ENCODE measurements around the gene RNF11. TPM values are rescaled to one million over a fixed set of nuclear protein-coding genes. Genes with fewer than 3 reads are reported as not detected.

RNF11 gene
- total and polyA plus RNA-seq, 2 of the 8 experiments (the other 6 are each of a cell fraction or from before 2014, with no cell fraction given): 49.6 to 54.2 TPM

GRCh38 chr1:51280321-51280978 is 44.4 kb downstream of the RNF11 start:
- H4K20me1 ChIP-seq (replicated peaks in 1 of 2; ENCODE audit: control insufficient read depth in 1 of 2, insufficient read depth in 2 of 2, low read length in 2 of 2): no peaks in the 10 kb centered on the region
- TF ChIP-seq RBBP5 (IDR thresholded peaks at IDR 0.05; ENCODE audit: borderline replicate concordance, low read depth, low read length) (no peak), NRF1 (IDR thresholded peaks at IDR 0.05; ENCODE audit: low read depth, low read length) (no peak), PHF8 (conservative IDR thresholded peaks at IDR 0.05; ENCODE audit: low read depth, low read length) (no peak)
- 89% methylated on average over 4 of the region's 4 CpGs; no CpG with 5 or more reads in 1 of the 2 experiments for WGBS, 2 experiments (ENCODE audit: extremely low coverage in 1 of 2, insufficient coverage in 1 of 2, insufficient read length in 1 of 2, insufficient replicate concordance in 2 of 2, low coverage in 1 of 2, low lambda C conversion rate in 2 of 2, missing lambda C conversion rate in 1 of 2)
- H2BK5ac ChIP-seq (ENCODE audit: low read depth, low read length): no peak overlapping the region
- H2BK12ac ChIP-seq (ENCODE audit: low read depth, low read length): no peak overlapping the region
- CTCF ChIA-PET (ENCODE audit: partially characterized antibody): interaction anchor here (0.7 to 2.3 kb wide), 3 partner anchors 14 to 17 kb away, joined by 3 to 6 read pairs (median 3); no protein-coding TSS in a partner anchor
- no peak overlapping the region for H3K4me3 ChIP-seq (ENCODE audit: extremely low read depth in 1 of 4, insufficient read depth in 2 of 4, low read depth in 3 of 4, low read length in 4 of 4)
- H3K4me1 ChIP-seq (replicated peaks in 1 of 4; ENCODE audit: control insufficient read depth in 3 of 4, insufficient read depth in 4 of 4, low read length in 3 of 4): no peaks in the 10 kb centered on the region
- H4K5ac ChIP-seq (ENCODE audit: insufficient read length, low read depth, low read length): no peak overlapping the region
- H3K36me3 ChIP-seq (ENCODE audit: control insufficient read depth in 2 of 4, insufficient read depth in 4 of 4, low read length in 3 of 4): no peaks in the 10 kb centered on the region
- H2BK120ac ChIP-seq (replicated peaks; ENCODE audit: low read depth, low read length): no peak overlapping the region
- no peak overlapping the region for H3K18ac ChIP-seq (ENCODE audit: extremely low read depth, low read length)
- no peaks in the 10 kb centered on the region for H3K27me3 ChIP-seq (replicated peaks in 1 of 4; ENCODE audit: control insufficient read depth in 3 of 4, extremely low read depth in 1 of 4, insufficient read depth in 3 of 4, low read length in 3 of 4)
- H2BK20ac ChIP-seq (ENCODE audit: low read length): no peak overlapping the region
- H3K56ac ChIP-seq (replicated peaks; ENCODE audit: insufficient read length, low read depth, low read length): no peak overlapping the region
- no peak overlapping the region for H3K9ac ChIP-seq (replicated peaks in 1 of 4; ENCODE audit: extremely low read depth in 1 of 4, low read depth in 3 of 4, low read length in 3 of 4)
- no peak overlapping the region for H3K4ac ChIP-seq (replicated peaks; ENCODE audit: insufficient read length, low read depth, low read length)
- H3K79me1 ChIP-seq (ENCODE audit: low read depth, low read length): no peaks in the 10 kb centered on the region
- no peak overlapping the region for H2AK5ac ChIP-seq (ENCODE audit: low read depth, low read length)
- H2BK15ac ChIP-seq (ENCODE audit: low read length): no peak overlapping the region
- no peak for FAIRE-seq
- no peak overlapping the region for H3K14ac ChIP-seq (ENCODE audit: insufficient read length)
- no peaks in the 10 kb centered on the region for H3K79me2 ChIP-seq (ENCODE audit: control insufficient read depth in 1 of 2, insufficient read depth in 2 of 2, low read length in 2 of 2)
- H4K91ac ChIP-seq (replicated peaks; ENCODE audit: insufficient read length, low read length): no peak overlapping the region
- DNase-seq (ENCODE audit: low read depth in 1 of 2, low spot score in 2 of 2): no peak
- no peaks in the 10 kb centered on the region for H3K23me2 ChIP-seq (ENCODE audit: low read depth, low read length)
- H4K8ac ChIP-seq (ENCODE audit: extremely low read depth, insufficient read depth, low read length): no peak overlapping the region
- no peaks in the 10 kb centered on the region for H3K9me3 ChIP-seq (ENCODE audit: insufficient read depth in 2 of 2, low read depth in 1 of 2, low read length in 1 of 2)
- no peak overlapping the region for H3K4me2 ChIP-seq (ENCODE audit: insufficient read depth in 1 of 2, low read depth in 2 of 2, low read length in 2 of 2)
- no peak overlapping the region for H3K27ac ChIP-seq (ENCODE audit: low read depth, low read length)
- H2AFZ ChIP-seq (ENCODE audit: low read length): no peak overlapping the region
- no peak overlapping the region for H3K23ac ChIP-seq (ENCODE audit: insufficient read length)
- POLR2A ChIA-PET (ENCODE audit: partially characterized antibody): interaction anchor here (0.7 kb wide), 1 partner anchor 10 kb away, joined by 3 read pairs; no protein-coding TSS in a partner anchor
